ENCODE data around the gene AOPEP.
"Not testable (repeated sequence)": the region's sequence is repeated elsewhere in the genome, so short reads cannot be mapped to it uniquely, and the experiment has no call there.

AOPEP gene

GRCh38 chr9:94875300-94876020 lies 149.0 kb downstream of the AOPEP start:
- DNase-seq: no peak

- DNase-seq: not testable (repeated sequence)
Measured at GRCh38 chr9:94878804-94879203, 152.3 kb downstream of the AOPEP start.

GRCh38 chr9:94879230-94879629 lies 152.7 kb downstream of the AOPEP start:
- DNase-seq: no peak

- DNase-seq: no peak
Measured at GRCh38 chr9:94881023-94881422, 154.5 kb downstream of the AOPEP start.

GRCh38 chr9:94881454-94881853 lies 155.0 kb downstream of the AOPEP start:
- DNase-seq: no peak

- no peak for DNase-seq
Measured at GRCh38 chr9:94881940-94882339, 155.4 kb downstream of the AOPEP start.

- DNase-seq: no peak
Measured at GRCh38 chr9:94882966-94883641, 156.6 kb downstream of the AOPEP start.

- no peak for DNase-seq
Measured at GRCh38 chr9:94885854-94886447, 159.5 kb downstream of the AOPEP start.

GRCh38 chr9:94887721-94888120 lies 161.2 kb downstream of the AOPEP start:
- no peak for DNase-seq

GRCh38 chr9:94888775-94889174 lies 162.3 kb downstream of the AOPEP start:
- DNase-seq: no peak

- DNase-seq: no peak
Measured at GRCh38 chr9:94889628-94890027, 163.1 kb downstream of the AOPEP start.

GRCh38 chr9:94891183-94891582 lies 164.7 kb downstream of the AOPEP start:
- no peak for DNase-seq

GRCh38 chr9:94892675-94893074 lies 166.2 kb downstream of the AOPEP start:
- no peak for DNase-seq

- DNase-seq: no peak
Measured at GRCh38 chr9:94894094-94894699, 167.7 kb downstream of the AOPEP start.

GRCh38 chr9:94895668-94896067 lies 169.2 kb downstream of the AOPEP start:
- no peak for DNase-seq

- DNase-seq: no peak
Measured at GRCh38 chr9:94896512-94896911, 170.0 kb downstream of the AOPEP start.

- DNase-seq: no peak
Measured at GRCh38 chr9:94899464-94900221, 173.1 kb downstream of the AOPEP start.

GRCh38 chr9:94900222-94901018 lies 173.9 kb downstream of the AOPEP start:
- no peak for DNase-seq

- no peak for DNase-seq
Measured at GRCh38 chr9:94901019-94901363, 174.5 kb downstream of the AOPEP start.

- no peak for DNase-seq
Measured at GRCh38 chr9:94903961-94904421, 177.5 kb downstream of the AOPEP start.

- no peak for DNase-seq
Measured at GRCh38 chr9:94904806-94905205, 178.3 kb downstream of the AOPEP start.

GRCh38 chr9:94905606-94906005 lies 179.1 kb downstream of the AOPEP start:
- no peak for DNase-seq
